GM23338 (cell line): ENCODE data around the gene TCHH. TPM values are rescaled to one million over a fixed set of nuclear protein-coding genes. Genes with fewer than 3 reads are reported as not detected.

Experiments
- ATAC-seq: fragments of 200-7000 bp; cut with Tn5 transposase; 3 replicates; pipeline ENCODE4 v1.9.1; 2020
- DNase-seq: peaks from one replicate; pipeline ENCODE4 v3.0.0-alpha.2; 2015; ENCODE audit warnings: low spot score
- H2AFZ ChIP-seq: fragments of 200-600 bp; sonication (generic); 2 replicates; pipeline ENCODE4 v1.8.0; 2016; ENCODE audit warnings: antibody characterized with exemption, mild to moderate bottlenecking, moderate library complexity
- H3F3A ChIP-seq: fragments of 200-600 bp; sonication (generic); replicated peaks from 2 replicates; pipeline ENCODE4 v1.8.0; 2017; ENCODE audit warnings: antibody characterized with exemption, mixed run types, low read depth
- H3K27ac ChIP-seq: fragments of 200-600 bp; sonication (generic); 2 replicates; pipeline ENCODE4 v1.6.1; 2016; ENCODE audit warnings: low read depth
- H3K27me3 ChIP-seq: fragments of 200-600 bp; sonication (generic); 2 replicates; pipeline ENCODE4 v1.8.0; 2016; ENCODE audit warnings: mild to moderate bottlenecking, mixed run types, moderate library complexity; ENCODE audit not compliant: insufficient read depth
- H3K36me3 ChIP-seq: fragments of 200-600 bp; sonication (generic); 2 replicates; pipeline ENCODE4 v1.8.0; 2016; ENCODE audit warnings: mild to moderate bottlenecking; ENCODE audit not compliant: insufficient read depth
- H3K4me1 ChIP-seq: fragments of 200-600 bp; sonication (generic); 2 replicates; pipeline ENCODE4 v1.8.0; 2016; ENCODE audit warnings: mild to moderate bottlenecking, moderate library complexity; ENCODE audit not compliant: insufficient read depth
- H3K4me2 ChIP-seq: fragments of 200-600 bp; sonication (generic); 2 replicates; pipeline ENCODE4 v1.7.1; 2017; ENCODE audit warnings: mixed run types
- H3K4me3 ChIP-seq: fragments of 200-600 bp; sonication (generic); 2 replicates; pipeline ENCODE4 v1.6.1; 2016; ENCODE audit warnings: mixed run types
- H3K79me2 ChIP-seq: fragments of 200-600 bp; sonication (generic); replicated peaks from 2 replicates; pipeline ENCODE4 v1.8.0; 2017; ENCODE audit warnings: mild to moderate bottlenecking; ENCODE audit not compliant: insufficient read depth
- H3K9me2 ChIP-seq: fragments of 200-600 bp; sonication (generic); 2 replicates; pipeline ENCODE4 v1.8.0; 2017; ENCODE audit not compliant: insufficient read depth
- H4K20me1 ChIP-seq: fragments of 200-600 bp; sonication (generic); replicated peaks from 2 replicates; pipeline ENCODE4 v1.8.0; 2017; ENCODE audit warnings: mild to moderate bottlenecking; ENCODE audit not compliant: insufficient read depth
- H3K27ac Mint-ChIP-seq: 2 replicates; pipeline ENCODE4 v1.8.0; 2020; ENCODE audit warnings: inconsistent platforms, mild to moderate bottlenecking, moderate library complexity, mixed read lengths
- H3K27me3 Mint-ChIP-seq: 3 replicates; pipeline ENCODE4 v1.8.0; 2022; ENCODE audit warnings: low read depth, mild to moderate bottlenecking, moderate library complexity, mixed read lengths, inconsistent platforms; ENCODE audit not compliant: insufficient read depth, poor library complexity
- H3K36me3 Mint-ChIP-seq: 3 replicates; pipeline ENCODE4 v1.8.0; 2021; ENCODE audit warnings: low read depth, mild to moderate bottlenecking, inconsistent platforms, moderate library complexity, mixed read lengths
- H3K4me1 Mint-ChIP-seq: 3 replicates; pipeline ENCODE4 v1.8.0; 2020; ENCODE audit warnings: mild to moderate bottlenecking, inconsistent platforms, mixed read lengths
- H3K4me3 Mint-ChIP-seq: 3 replicates; pipeline ENCODE4 v1.8.0; 2021; ENCODE audit warnings: moderate library complexity, mild to moderate bottlenecking, inconsistent platforms, mixed read lengths
- H3K9me3 Mint-ChIP-seq: 3 replicates; pipeline ENCODE4 v1.8.0; 2020; ENCODE audit warnings: moderate library complexity, mild to moderate bottlenecking, inconsistent platforms, mixed read lengths
- CREB1 ChIP-seq: fragments of 250-450 bp; sonication (Bioruptor Pico); IDR thresholded peaks from 2 replicates; pipeline ENCODE4 v1.5.0; 2020; ENCODE audit warnings: low read depth, mild to moderate bottlenecking, moderate library complexity
- CTCF ChIP-seq, 2 experiments: fragments of 200-600 bp in 1 of 2; sonication (generic) in 1 of 2; conservative IDR thresholded peaks; 2 replicates each; pipeline versions ENCODE4 v1.5.1 to v1.6.1; 2016 to 2017; ENCODE audit warnings: antibody characterized with exemption in 2 of 2, low read depth in 2 of 2, mild to moderate bottlenecking in 2 of 2, moderate library complexity in 1 of 2
- EZH2 ChIP-seq: fragments of 200-600 bp; sonication (generic); IDR thresholded peaks from one replicate; pipeline ENCODE4 v1.8.0; 2017; ENCODE audit warnings: antibody characterized with exemption, mild to moderate bottlenecking, low read depth; ENCODE audit not compliant: unreplicated experiment
- JUNB ChIP-seq: IDR thresholded peaks from one replicate; pipeline ENCODE4 v1.6.1; 2016; ENCODE audit warnings: antibody characterized with exemption; ENCODE audit not compliant: unreplicated experiment
- NANOG ChIP-seq: IDR thresholded peaks from 2 replicates; pipeline ENCODE4 v1.6.1; 2016; ENCODE audit warnings: antibody characterized with exemption, borderline replicate concordance
- POLR2AphosphoS5 ChIP-seq: IDR thresholded peaks from 2 replicates; pipeline ENCODE4 v1.6.1; 2016; ENCODE audit warnings: antibody characterized with exemption, low read depth
- STAT1 ChIP-seq: IDR thresholded peaks from one replicate; pipeline ENCODE4 v1.6.1; 2016; ENCODE audit warnings: antibody characterized with exemption; ENCODE audit not compliant: unreplicated experiment
- ZNF114 ChIP-seq: fragments of 250-450 bp; sonication (Bioruptor Pico); IDR thresholded peaks from 2 replicates; pipeline ENCODE4 v1.5.0; 2020; ENCODE audit warnings: mild to moderate bottlenecking, moderate library complexity
- ZNF331 ChIP-seq: fragments of 250-450 bp; sonication (Bioruptor Pico); IDR thresholded peaks from 2 replicates; pipeline ENCODE4 v1.5.0; 2020; ENCODE audit warnings: low read depth, mild to moderate bottlenecking, moderate library complexity
- polyA plus RNA-seq: library from polyadenylated mRNA; unstranded; fragments of >200 nt; fragmentation: Nextera tagmentation; extraction: Ambion mirVana; gene quantifications from 2 replicates; pipeline ENCODE4 v1.2.1, GENCODE V29; 2016
- total RNA-seq: library from RNA; depleted of rRNA; stranded (reverse); fragments of >200 nt; shearing (Covaris generic); gene quantifications from 2 replicates; pipeline ENCODE4 v1.2.3, GENCODE V29; 2014
- TF ChIP-seq, protein P1 (sequence below): IDR thresholded peaks from one replicate; pipeline ENCODE4 v1.6.1; 2018; ENCODE audit warnings: antibody characterized with exemption; ENCODE audit not compliant: unreplicated experiment

Gene TCHH
- total and polyA plus RNA-seq, 2 experiments from 2014 or later: 0.38 to 0.42 TPM

- TF ChIP-seq, protein P1, sequence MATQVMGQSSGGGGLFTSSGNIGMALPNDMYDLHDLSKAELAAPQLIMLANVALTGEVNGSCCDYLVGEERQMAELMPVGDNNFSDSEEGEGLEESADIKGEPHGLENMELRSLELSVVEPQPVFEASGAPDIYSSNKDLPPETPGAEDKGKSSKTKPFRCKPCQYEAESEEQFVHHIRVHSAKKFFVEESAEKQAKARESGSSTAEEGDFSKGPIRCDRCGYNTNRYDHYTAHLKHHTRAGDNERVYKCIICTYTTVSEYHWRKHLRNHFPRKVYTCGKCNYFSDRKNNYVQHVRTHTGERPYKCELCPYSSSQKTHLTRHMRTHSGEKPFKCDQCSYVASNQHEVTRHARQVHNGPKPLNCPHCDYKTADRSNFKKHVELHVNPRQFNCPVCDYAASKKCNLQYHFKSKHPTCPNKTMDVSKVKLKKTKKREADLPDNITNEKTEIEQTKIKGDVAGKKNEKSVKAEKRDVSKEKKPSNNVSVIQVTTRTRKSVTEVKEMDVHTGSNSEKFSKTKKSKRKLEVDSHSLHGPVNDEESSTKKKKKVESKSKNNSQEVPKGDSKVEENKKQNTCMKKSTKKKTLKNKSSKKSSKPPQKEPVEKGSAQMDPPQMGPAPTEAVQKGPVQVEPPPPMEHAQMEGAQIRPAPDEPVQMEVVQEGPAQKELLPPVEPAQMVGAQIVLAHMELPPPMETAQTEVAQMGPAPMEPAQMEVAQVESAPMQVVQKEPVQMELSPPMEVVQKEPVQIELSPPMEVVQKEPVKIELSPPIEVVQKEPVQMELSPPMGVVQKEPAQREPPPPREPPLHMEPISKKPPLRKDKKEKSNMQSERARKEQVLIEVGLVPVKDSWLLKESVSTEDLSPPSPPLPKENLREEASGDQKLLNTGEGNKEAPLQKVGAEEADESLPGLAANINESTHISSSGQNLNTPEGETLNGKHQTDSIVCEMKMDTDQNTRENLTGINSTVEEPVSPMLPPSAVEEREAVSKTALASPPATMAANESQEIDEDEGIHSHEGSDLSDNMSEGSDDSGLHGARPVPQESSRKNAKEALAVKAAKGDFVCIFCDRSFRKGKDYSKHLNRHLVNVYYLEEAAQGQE: no peak
- TF ChIP-seq NANOG (no peak), CTCF (conservative IDR thresholded peaks at IDR 0.05; ENCODE audit: low read depth in 2 of 2) (no peak)
Observed at GRCh38 chr1:152072311-152072710, 42.9 kb downstream of the TCHH start (continued).

DNA sequence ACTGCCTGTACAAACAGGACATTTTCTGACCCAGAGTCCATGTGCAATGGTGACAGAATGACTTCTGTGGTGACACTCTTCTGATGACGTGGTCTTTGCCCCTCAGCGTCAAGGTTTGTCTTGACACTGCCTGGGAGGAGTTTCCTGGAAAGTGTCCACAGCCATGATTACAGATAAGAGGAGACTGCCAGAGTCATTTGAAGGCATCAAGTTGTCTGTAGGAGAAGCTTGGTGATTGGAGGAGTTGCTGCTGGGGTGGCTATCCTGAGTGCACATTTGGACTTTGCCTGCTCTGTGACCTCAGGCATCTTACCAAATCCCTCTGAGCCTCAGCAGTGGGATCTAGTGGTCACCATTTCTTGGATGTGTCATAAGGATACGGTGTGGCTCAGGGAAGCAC lies 44.1 kb downstream of the TCHH start:
- no peak for TF ChIP-seq EZH2
- TF ChIP-seq STAT1: no peak
- TF ChIP-seq CREB1 (CRISPR knock-in tag): no peak
- TF ChIP-seq CTCF (conservative IDR thresholded peaks at IDR 0.05; ENCODE audit: low read depth in 2 of 2): no peak
- no peak for TF ChIP-seq ZNF331 (CRISPR knock-in tag)
- TF ChIP-seq POLR2AphosphoS5: no peak
- TF ChIP-seq ZNF114 (CRISPR knock-in tag): no peak
- no peak for TF ChIP-seq JUNB
- no peak for TF ChIP-seq NANOG
- TF ChIP-seq, protein P1: no peak
- H3K4me3 Mint-ChIP-seq: no peak overlapping the region
- no peaks in the 10 kb centered on the region for H3K36me3 ChIP-seq
- no peaks in the 10 kb centered on the region for H3K36me3 Mint-ChIP-seq
- H3K9me3 Mint-ChIP-seq: no peaks in the 10 kb centered on the region
- H3K9me2 ChIP-seq: peaks cover 19% of the 10 kb centered on the region
- ATAC-seq: no peak
- H3K4me1 ChIP-seq: peaks cover 17% of the 10 kb centered on the region
- no peak overlapping the region for H3K27ac Mint-ChIP-seq
- no peak for DNase-seq
- H3K79me2 ChIP-seq: no peaks in the 10 kb centered on the region
- H2AFZ ChIP-seq: no peak overlapping the region
- no peaks in the 10 kb centered on the region for H3F3A ChIP-seq
- H3K4me3 ChIP-seq: no peak overlapping the region
- no peaks in the 10 kb centered on the region; the same call in 1 of the 2 replicates for H3K27me3 ChIP-seq
- H4K20me1 ChIP-seq: no peaks in the 10 kb centered on the region
- no peak overlapping the region for H3K27ac ChIP-seq
- H3K4me1 Mint-ChIP-seq: peaks cover 18% of the 10 kb centered on the region
- H3K4me2 ChIP-seq: no peak overlapping the region
- peaks cover 10% of the 10 kb centered on the region for H3K27me3 Mint-ChIP-seq
